ENCODE data around the gene ATOSA. TPM values are rescaled to one million over a fixed set of nuclear protein-coding genes. Genes with fewer than 3 reads are reported as not detected.

ATOSA gene
- total RNA-seq, 1 experiment from 2014 or later: 21.3 TPM

DNA sequence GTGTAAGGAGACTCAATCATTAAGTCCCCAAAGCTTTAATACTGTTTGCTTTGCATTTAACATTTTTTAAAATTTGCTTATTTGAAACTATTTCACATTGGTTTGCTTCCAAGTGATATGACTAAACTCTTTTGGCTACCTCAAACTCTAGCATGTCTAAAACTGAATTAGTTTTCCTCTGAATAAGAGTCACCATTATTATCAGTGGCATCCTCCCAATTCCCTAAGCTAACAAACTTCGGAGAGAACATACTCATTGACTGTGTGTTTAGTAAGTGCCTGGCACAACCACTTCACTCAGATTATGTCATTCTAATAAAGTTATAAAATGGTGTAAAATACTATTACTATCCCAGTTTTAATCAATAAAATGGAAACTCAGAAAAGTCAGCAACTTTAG is 21.9 kb downstream of the ATOSA start:
- Mint-ChIP-seq H3K27ac (ENCODE audit: low read depth, unreplicated experiment) (no peak overlapping the region), H3K36me3 (ENCODE audit: insufficient read depth, unreplicated experiment) (peaks cover 63% of the 10 kb centered on the region), H3K9me3 (ENCODE audit: unreplicated experiment) (no peaks in the 10 kb centered on the region), H3K27me3 (ENCODE audit: insufficient read depth, unreplicated experiment) (no peaks in the 10 kb centered on the region), H3K4me3 (ENCODE audit: unreplicated experiment) (no peak overlapping the region), H3K4me1 (ENCODE audit: insufficient read depth, unreplicated experiment) (peaks cover 29% of the 10 kb centered on the region)
- peak; percentile 52 for DNase-seq (ENCODE audit: unreplicated experiment)
- POLR2A ChIA-PET: interaction anchor here (0.6 to 3.1 kb wide), 9 partner anchors 10 to 477 kb away, joined by 3 to 20 read pairs (median 4); partner anchors contain the start of gene ATOSA
- no TSS peak for BruUV-seq (replicated peaks)
- CTCF ChIA-PET: interaction anchor here (0.7 to 0.9 kb wide), 2 partner anchors 180 to 408 kb away, joined by 3 read pairs; no protein-coding TSS in a partner anchor
- TF ChIP-seq CTCF (IDR thresholded peaks at IDR 0.05; ENCODE audit: unreplicated experiment): no peak
- intact Hi-C loops (cut with micrococcal nuclease): no loop called here

DNA sequence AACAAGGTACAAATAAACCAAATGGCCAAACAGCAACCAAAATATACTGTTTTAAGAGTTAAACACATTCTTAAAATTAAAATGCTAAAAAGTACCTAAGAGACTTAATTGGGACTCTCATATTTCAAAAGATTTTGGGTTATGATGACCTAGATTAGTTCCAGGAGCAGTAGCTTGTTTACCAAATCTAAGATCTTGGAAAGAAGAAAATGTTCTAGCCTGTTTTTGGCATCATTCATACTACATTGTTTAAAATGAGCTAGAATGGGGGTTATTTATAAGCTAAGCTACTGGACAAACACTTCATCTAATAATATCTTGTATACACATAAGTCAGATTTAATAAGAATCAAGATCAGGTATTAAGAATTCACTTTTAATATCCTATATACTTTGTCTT is 22.8 kb downstream of the ATOSA start:
- no TSS peak for BruUV-seq (replicated peaks)
- Mint-ChIP-seq H3K4me1 (ENCODE audit: insufficient read depth, unreplicated experiment) (peaks cover 35% of the 10 kb centered on the region), H3K27me3 (ENCODE audit: insufficient read depth, unreplicated experiment) (no peaks in the 10 kb centered on the region), H3K36me3 (ENCODE audit: insufficient read depth, unreplicated experiment) (peaks cover 54% of the 10 kb centered on the region), H3K9me3 (ENCODE audit: unreplicated experiment) (no peaks in the 10 kb centered on the region), H3K4me3 (ENCODE audit: unreplicated experiment) (no peak overlapping the region), H3K27ac (ENCODE audit: low read depth, unreplicated experiment) (no peak overlapping the region)
- ChIA-PET POLR2A (interaction anchor here (0.9 to 2.2 kb wide), 4 partner anchors 9 to 53 kb away, joined by 4 to 14 read pairs (median 4); partner anchors contain the start of gene ATOSA), CTCF (interaction anchor here (0.9 kb wide), 1 partner anchor 81 kb away, joined by 3 read pairs; no protein-coding TSS in a partner anchor)
- DNase-seq (ENCODE audit: unreplicated experiment): no peak
- intact Hi-C loops (cut with micrococcal nuclease): no loop called here
- no peak for TF ChIP-seq CTCF (IDR thresholded peaks at IDR 0.05; ENCODE audit: unreplicated experiment)

- no TSS peak for BruUV-seq (replicated peaks)
- peaks cover 32% of the 10 kb centered on the region for H3K36me3 Mint-ChIP-seq (ENCODE audit: insufficient read depth, unreplicated experiment)
- peak overlapping the region; percentile 9 for H3K4me3 Mint-ChIP-seq (ENCODE audit: unreplicated experiment)
- H3K27me3 Mint-ChIP-seq (ENCODE audit: insufficient read depth, unreplicated experiment): no peaks in the 10 kb centered on the region
- DNase-seq (ENCODE audit: unreplicated experiment): peak; percentile 92
- no peaks in the 10 kb centered on the region for H3K9me3 Mint-ChIP-seq (ENCODE audit: unreplicated experiment)
- ChIA-PET POLR2A (interaction anchor here (0.8 to 4.4 kb wide), 11 partner anchors 9 to 97 kb away, joined by 3 to 116 read pairs (median 4); partner anchors contain the start of genes ARPP19 and ATOSA), CTCF (interaction anchor here (0.6 to 2.7 kb wide), 6 partner anchors 13 to 401 kb away, joined by 3 to 14 read pairs (median 4); partner anchors contain the start of gene ATOSA)
- H3K4me1 Mint-ChIP-seq (ENCODE audit: insufficient read depth, unreplicated experiment): peaks cover 38% of the 10 kb centered on the region
- intact Hi-C loops (cut with micrococcal nuclease): loop anchor here (2.0 to 5.0 kb wide), 2 partner anchors 25 to 86 kb away; partner anchors contain the start of genes ARPP19 and ATOSA
- TF ChIP-seq CTCF (IDR thresholded peaks at IDR 0.05; ENCODE audit: unreplicated experiment): no peak
- peak overlapping the region; percentile 94 for H3K27ac Mint-ChIP-seq (ENCODE audit: low read depth, unreplicated experiment)
Observed at GRCh38 chr15:52653431-52653964, 25.7 kb downstream of the ATOSA start.

DNA sequence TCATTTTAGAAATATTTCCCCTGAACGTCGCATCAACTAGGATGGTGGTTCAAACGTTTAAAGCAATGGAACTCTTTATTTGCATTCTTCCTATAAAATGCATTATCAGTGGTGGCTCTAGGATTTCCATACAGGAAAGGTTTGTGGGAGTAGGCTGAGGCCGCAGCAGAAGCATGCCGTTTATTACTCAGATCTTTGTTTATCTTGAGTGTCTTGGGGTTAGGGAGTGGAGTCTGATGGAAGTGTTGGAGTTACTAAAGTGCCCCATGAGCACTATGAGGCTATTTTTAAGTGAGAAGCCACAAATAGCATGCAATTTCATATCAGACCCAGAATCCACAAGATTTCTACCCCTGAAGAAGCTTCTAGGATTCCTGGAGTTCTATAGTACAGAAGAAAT is 26.2 kb downstream of the ATOSA start:
- POLR2A ChIA-PET: interaction anchor here (0.6 to 4.4 kb wide), 13 partner anchors 9 to 96 kb away, joined by 3 to 116 read pairs (median 4); partner anchors contain the start of genes ARPP19 and ATOSA
- peaks cover 38% of the 10 kb centered on the region for H3K4me1 Mint-ChIP-seq (ENCODE audit: insufficient read depth, unreplicated experiment)
- no TSS peak for BruUV-seq (replicated peaks)
- CTCF ChIA-PET: interaction anchor here (0.6 to 2.7 kb wide), 6 partner anchors 13 to 400 kb away, joined by 3 to 14 read pairs (median 4); partner anchors contain the start of gene ATOSA
- peak overlapping the region; percentile 94 for H3K27ac Mint-ChIP-seq (ENCODE audit: low read depth, unreplicated experiment)
- no peak for DNase-seq (ENCODE audit: unreplicated experiment)
- H3K4me3 Mint-ChIP-seq (ENCODE audit: unreplicated experiment): peak overlapping the region; percentile 9
- H3K27me3 Mint-ChIP-seq (ENCODE audit: insufficient read depth, unreplicated experiment): no peaks in the 10 kb centered on the region
- intact Hi-C loops (cut with micrococcal nuclease): loop anchor here (2.0 to 5.0 kb wide), 2 partner anchors 26 to 86 kb away; partner anchors contain the start of genes ARPP19 and ATOSA
- peaks cover 27% of the 10 kb centered on the region for H3K36me3 Mint-ChIP-seq (ENCODE audit: insufficient read depth, unreplicated experiment)
- TF ChIP-seq CTCF (IDR thresholded peaks at IDR 0.05; ENCODE audit: unreplicated experiment): no peak
- no peaks in the 10 kb centered on the region for H3K9me3 Mint-ChIP-seq (ENCODE audit: unreplicated experiment)
